Coronary artery (tissue), 2 donors: ENCODE data around the gene TRIL.

Experiments used
- DNase-seq: peaks from one replicate; pipeline ENCODE4 v3.0.0-alpha.2; 2017; ENCODE audit warnings: low spot score
- H3K27ac ChIP-seq, 2 donors: fragments of 200-600 bp; sonication (generic); one replicate each; pipeline ENCODE4 v1.5.1; 2016 to 2019
- H3K4me3 ChIP-seq: fragments of 200-600 bp; sonication (generic); 2 replicates; pipeline ENCODE4 v1.5.1; 2016; ENCODE audit warnings: mild to moderate bottlenecking, moderate library complexity
- TF ChIP-seq, protein P1 (sequence below): fragments of 200-600 bp; sonication (generic); IDR thresholded peaks from one replicate; pipeline ENCODE4 v1.5.1; 2019; ENCODE audit warnings: antibody characterized with exemption

The TRIL gene

GRCh38 chr7:28953633-28954032 is 4.5 kb downstream of the TRIL start:
- no peak for DNase-seq
- TF ChIP-seq, protein P1, sequence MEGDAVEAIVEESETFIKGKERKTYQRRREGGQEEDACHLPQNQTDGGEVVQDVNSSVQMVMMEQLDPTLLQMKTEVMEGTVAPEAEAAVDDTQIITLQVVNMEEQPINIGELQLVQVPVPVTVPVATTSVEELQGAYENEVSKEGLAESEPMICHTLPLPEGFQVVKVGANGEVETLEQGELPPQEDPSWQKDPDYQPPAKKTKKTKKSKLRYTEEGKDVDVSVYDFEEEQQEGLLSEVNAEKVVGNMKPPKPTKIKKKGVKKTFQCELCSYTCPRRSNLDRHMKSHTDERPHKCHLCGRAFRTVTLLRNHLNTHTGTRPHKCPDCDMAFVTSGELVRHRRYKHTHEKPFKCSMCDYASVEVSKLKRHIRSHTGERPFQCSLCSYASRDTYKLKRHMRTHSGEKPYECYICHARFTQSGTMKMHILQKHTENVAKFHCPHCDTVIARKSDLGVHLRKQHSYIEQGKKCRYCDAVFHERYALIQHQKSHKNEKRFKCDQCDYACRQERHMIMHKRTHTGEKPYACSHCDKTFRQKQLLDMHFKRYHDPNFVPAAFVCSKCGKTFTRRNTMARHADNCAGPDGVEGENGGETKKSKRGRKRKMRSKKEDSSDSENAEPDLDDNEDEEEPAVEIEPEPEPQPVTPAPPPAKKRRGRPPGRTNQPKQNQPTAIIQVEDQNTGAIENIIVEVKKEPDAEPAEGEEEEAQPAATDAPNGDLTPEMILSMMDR, result no peak
- no peak overlapping the region for H3K4me3 ChIP-seq
- H3K27ac ChIP-seq, result peak overlapping the region in 1 of 2 donors; percentile 59

- H3K27ac ChIP-seq, result no peak overlapping the region
- TF ChIP-seq, protein P1, result no peak
- DNase-seq, result no peak
- no peak overlapping the region for H3K4me3 ChIP-seq
Observed at GRCh38 chr7:28942168-28942567, 16.0 kb downstream of the TRIL start.

- H3K4me3 ChIP-seq, result no peak overlapping the region
- DNase-seq, result no peak
- TF ChIP-seq, protein P1, result no peak
- no peak overlapping the region for H3K27ac ChIP-seq
Observed at GRCh38 chr7:28941633-28942032, 16.5 kb downstream of the TRIL start.

GRCh38 chr7:28940741-28941384 is 17.3 kb downstream of the TRIL start:
- H3K4me3 ChIP-seq, result no peak overlapping the region
- TF ChIP-seq, protein P1, result no peak
- DNase-seq, result no peak
- H3K27ac ChIP-seq, result no peak overlapping the region

GRCh38 chr7:28939844-28940544 is 18.1 kb downstream of the TRIL start:
- H3K4me3 ChIP-seq, result no peak overlapping the region
- TF ChIP-seq, protein P1, result no peak
- H3K27ac ChIP-seq, result no peak overlapping the region
- DNase-seq, result no peak

DNA sequence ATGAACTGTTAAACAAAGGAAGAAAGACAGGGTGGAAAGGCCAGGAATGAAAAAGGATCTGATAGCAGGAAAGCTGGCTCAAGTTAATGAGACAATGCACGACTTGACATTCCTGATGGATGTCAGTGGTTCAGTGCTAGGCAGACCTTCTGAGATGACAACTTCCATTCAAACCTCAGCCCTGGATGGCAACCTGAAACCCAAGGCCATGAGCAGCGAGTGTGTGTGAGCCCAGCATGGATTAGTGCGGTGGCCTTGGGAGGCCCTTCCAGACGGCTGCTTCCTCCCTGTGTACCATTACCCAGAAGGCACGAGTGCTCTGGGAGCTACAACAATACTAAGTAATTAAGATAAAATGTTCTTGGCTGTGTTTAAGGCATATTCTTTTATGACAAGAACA is 18.8 kb downstream of the TRIL start:
- Histone ChIP-seq H3K4me3 (no peak overlapping the region), H3K27ac (no peak overlapping the region)
- no peak for DNase-seq
- TF ChIP-seq, protein P1, result no peak

DNA sequence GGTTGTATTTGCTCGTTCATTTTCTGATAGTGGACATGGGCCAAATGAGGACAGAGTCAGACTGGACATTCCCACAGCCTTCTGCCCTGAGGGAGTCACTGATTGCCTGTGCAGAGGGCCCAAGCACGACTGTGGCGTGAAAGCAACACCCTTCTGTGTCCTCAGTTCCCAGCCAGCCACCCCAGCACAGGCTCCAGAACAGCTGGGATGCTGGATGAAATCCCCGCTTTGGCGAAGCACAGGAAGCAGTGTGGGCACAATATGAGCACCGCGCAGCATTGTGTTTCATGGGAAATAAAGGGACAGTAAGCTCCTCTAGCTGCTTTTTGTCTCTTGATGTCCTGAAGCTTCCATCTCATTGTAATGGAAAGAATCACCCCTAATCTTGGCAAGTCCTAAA is 20.5 kb downstream of the TRIL start:
- DNase-seq, result no peak
- TF ChIP-seq, protein P1, result no peak
- Histone ChIP-seq H3K4me3 (no peak overlapping the region), H3K27ac (no peak overlapping the region)
